MCF 10A (cell line): Measurements from ENCODE around the gene KAT2B. TPM values are rescaled to one million over a fixed set of nuclear protein-coding genes. Genes with fewer than 3 reads are reported as not detected.

Experiments used
- BruUV-seq: library from RNA; stranded (reverse); fragments of 400-500 nt; replicated peaks from 2 replicates; lab custom pipeline; 2021; lab: Mats Ljungman, UMichigan
- CTCF ChIA-PET: fragments of 300-600 bp; sonication (Branson Sonifier 250); formaldehyde crosslinking; extraction: SDS; loops from one replicate; lab custom pipeline; 2021; ENCODE audit warnings: antibody characterized with exemption, inconsistent platforms; lab: Yijun Ruan, JAX
- POLR2A ChIA-PET: fragments of 300-600, 350-650 bp; sonication (Branson Sonifier 250); formaldehyde crosslinking; extraction: SDS; loops from one replicate; lab custom pipeline; 2020; ENCODE audit warnings: antibody characterized with exemption, inconsistent platforms; lab: Yijun Ruan, JAX
- DNase-seq: peaks from one replicate; pipeline ENCODE4 v3.0.0-alpha.2; 2018; ENCODE audit not compliant: unreplicated experiment
- H3K27ac Mint-ChIP-seq: one replicate; pipeline ENCODE4 v1.8.0; 2022; ENCODE audit warnings: mild to moderate bottlenecking, low read depth, mixed read lengths; ENCODE audit not compliant: unreplicated experiment
- H3K27me3 Mint-ChIP-seq: one replicate; pipeline ENCODE4 v1.8.0; 2022; ENCODE audit warnings: mixed read lengths; ENCODE audit not compliant: insufficient read depth, unreplicated experiment
- H3K36me3 Mint-ChIP-seq: one replicate; pipeline ENCODE4 v1.8.0; 2022; ENCODE audit warnings: mild to moderate bottlenecking, moderate library complexity, mixed read lengths; ENCODE audit not compliant: insufficient read depth, unreplicated experiment
- H3K4me1 Mint-ChIP-seq: one replicate; pipeline ENCODE4 v1.8.0; 2022; ENCODE audit warnings: mixed read lengths; ENCODE audit not compliant: insufficient read depth, unreplicated experiment
- H3K4me3 Mint-ChIP-seq: one replicate; pipeline ENCODE4 v1.8.0; 2022; ENCODE audit warnings: mild to moderate bottlenecking, moderate library complexity, mixed read lengths; ENCODE audit not compliant: unreplicated experiment
- H3K9me3 Mint-ChIP-seq: one replicate; pipeline ENCODE4 v1.8.0; 2022; ENCODE audit warnings: mixed read lengths; ENCODE audit not compliant: unreplicated experiment
- intact Hi-C: fragments of 100-400 bp; cut with micrococcal nuclease; formaldehyde crosslinking; loops from 2 replicates; pipeline ENCODE4 v1.14.1; 2022
- total RNA-seq: library from RNA; stranded (reverse); gene quantifications from 2 replicates; pipeline ENCODE4 v1.2.3, GENCODE V29; 2022
- TF ChIP-seq, protein P1 (sequence below): fragments of 200-600 bp; IDR thresholded peaks from one replicate; pipeline ENCODE4 v1.8.0; 2022; ENCODE audit warnings: antibody characterized with exemption, mild to moderate bottlenecking; ENCODE audit not compliant: unreplicated experiment

KAT2B gene
- total RNA-seq, 1 experiment from 2014 or later, result 9.4 TPM

DNA sequence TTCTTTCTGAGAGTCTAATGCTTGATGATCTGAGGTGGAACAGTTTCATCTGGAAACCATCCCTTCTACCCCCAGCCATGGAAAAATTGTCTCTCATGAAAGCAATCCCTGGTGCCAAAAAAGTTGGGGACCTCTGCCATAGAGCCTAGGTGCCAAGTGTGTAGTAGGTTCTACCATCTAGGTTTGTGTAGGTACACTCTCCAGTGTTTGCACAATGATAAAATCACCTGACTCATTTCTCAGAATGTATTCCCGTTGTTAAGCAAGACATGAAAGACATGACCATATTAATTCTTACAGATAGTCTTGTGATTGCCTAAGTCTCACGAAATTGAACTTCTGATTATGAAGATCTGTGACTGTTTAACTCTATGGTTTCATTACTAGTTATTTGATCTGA, 68.6 kb downstream of the KAT2B start:
- TF ChIP-seq, protein P1, sequence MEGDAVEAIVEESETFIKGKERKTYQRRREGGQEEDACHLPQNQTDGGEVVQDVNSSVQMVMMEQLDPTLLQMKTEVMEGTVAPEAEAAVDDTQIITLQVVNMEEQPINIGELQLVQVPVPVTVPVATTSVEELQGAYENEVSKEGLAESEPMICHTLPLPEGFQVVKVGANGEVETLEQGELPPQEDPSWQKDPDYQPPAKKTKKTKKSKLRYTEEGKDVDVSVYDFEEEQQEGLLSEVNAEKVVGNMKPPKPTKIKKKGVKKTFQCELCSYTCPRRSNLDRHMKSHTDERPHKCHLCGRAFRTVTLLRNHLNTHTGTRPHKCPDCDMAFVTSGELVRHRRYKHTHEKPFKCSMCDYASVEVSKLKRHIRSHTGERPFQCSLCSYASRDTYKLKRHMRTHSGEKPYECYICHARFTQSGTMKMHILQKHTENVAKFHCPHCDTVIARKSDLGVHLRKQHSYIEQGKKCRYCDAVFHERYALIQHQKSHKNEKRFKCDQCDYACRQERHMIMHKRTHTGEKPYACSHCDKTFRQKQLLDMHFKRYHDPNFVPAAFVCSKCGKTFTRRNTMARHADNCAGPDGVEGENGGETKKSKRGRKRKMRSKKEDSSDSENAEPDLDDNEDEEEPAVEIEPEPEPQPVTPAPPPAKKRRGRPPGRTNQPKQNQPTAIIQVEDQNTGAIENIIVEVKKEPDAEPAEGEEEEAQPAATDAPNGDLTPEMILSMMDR, result no peak
- Mint-ChIP-seq H3K4me1 (no peaks in the 10 kb centered on the region), H3K27me3 (no peaks in the 10 kb centered on the region), H3K4me3 (no peak overlapping the region), H3K36me3 (no peaks in the 10 kb centered on the region), H3K9me3 (no peaks in the 10 kb centered on the region), H3K27ac (no peak overlapping the region)
- ChIA-PET CTCF (no interaction called here), POLR2A (interaction anchor here (0.7 kb wide), 1 partner anchor 8 kb away, joined by 3 read pairs; no protein-coding TSS in a partner anchor)
- no TSS peak for BruUV-seq
- intact Hi-C loops, result no loop called here
- DNase-seq, result peak; percentile 35

DNA sequence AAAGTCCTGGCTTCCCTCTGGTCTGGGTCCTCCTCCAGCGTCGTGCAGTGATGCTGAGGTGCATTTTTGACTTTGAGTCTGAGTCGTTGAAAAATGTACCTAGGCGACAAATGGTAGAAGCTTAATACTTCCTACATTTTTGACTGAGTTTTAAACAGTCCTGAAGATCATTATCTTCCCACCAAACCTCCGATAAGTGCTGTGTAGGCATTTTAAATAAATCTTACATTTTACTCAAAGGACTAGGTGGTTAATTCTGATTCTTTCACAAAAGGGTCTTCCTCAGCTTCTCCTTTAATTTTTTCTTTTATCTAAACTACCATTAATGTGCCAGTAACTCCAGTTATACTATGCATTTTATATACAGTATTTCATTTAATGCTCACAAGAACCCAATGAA, 70.6 kb downstream of the KAT2B start:
- Mint-ChIP-seq H3K9me3 (no peaks in the 10 kb centered on the region), H3K4me1 (no peaks in the 10 kb centered on the region), H3K27ac (no peak overlapping the region), H3K36me3 (no peaks in the 10 kb centered on the region), H3K27me3 (no peaks in the 10 kb centered on the region), H3K4me3 (no peak overlapping the region)
- no peak for DNase-seq
- intact Hi-C loops, result no loop called here
- TF ChIP-seq, protein P1, result no peak
- BruUV-seq, result no TSS peak
- CTCF ChIA-PET, result interaction anchor here (0.7 to 0.9 kb wide), 2 partner anchors 9 to 55 kb away, joined by 4 to 5 read pairs; no protein-coding TSS in a partner anchor
- POLR2A ChIA-PET, result interaction anchor here (1.8 kb wide), 1 partner anchor 70 kb away, joined by 4 read pairs; the partner anchor contains the start of gene KAT2B

GRCh38 chr3:20111836-20112235, 71.6 kb downstream of the KAT2B start:
- intact Hi-C loops, result no loop called here
- peak; percentile 72 for DNase-seq
- CTCF ChIA-PET, result no interaction called here
- H3K4me1 Mint-ChIP-seq, result no peaks in the 10 kb centered on the region
- no peak overlapping the region for H3K4me3 Mint-ChIP-seq
- POLR2A ChIA-PET, result interaction anchor here (0.7 to 1.0 kb wide), 3 partner anchors 51 to 72 kb away, joined by 3 to 4 read pairs (median 3); no protein-coding TSS in a partner anchor
- TF ChIP-seq, protein P1, result no peak
- H3K27me3 Mint-ChIP-seq, result no peaks in the 10 kb centered on the region
- H3K36me3 Mint-ChIP-seq, result no peaks in the 10 kb centered on the region
- no TSS peak for BruUV-seq
- H3K9me3 Mint-ChIP-seq, result no peaks in the 10 kb centered on the region
- H3K27ac Mint-ChIP-seq, result no peak overlapping the region

DNA sequence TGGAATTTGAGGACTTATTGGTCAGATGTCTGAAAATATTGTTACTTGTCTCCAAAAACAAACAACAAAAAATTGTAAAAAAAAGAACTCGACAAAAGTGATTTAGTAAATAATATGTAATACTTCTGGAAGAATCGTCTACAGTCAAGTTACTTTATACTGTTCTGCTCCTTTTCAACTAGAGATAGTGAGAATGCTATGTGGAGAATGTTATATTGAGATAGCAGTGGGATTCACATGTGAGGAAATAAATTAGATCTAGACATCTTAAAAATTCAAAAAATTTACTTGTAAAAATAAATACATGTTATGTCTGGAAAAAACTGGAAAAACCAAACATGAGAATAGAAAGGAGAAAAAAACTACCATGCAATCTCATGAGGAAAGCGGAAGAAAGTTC, 80.8 kb downstream of the KAT2B start:
- no peak for DNase-seq
- no peaks in the 10 kb centered on the region for H3K27me3 Mint-ChIP-seq
- H3K4me3 Mint-ChIP-seq, result no peak overlapping the region
- ChIA-PET CTCF (interaction anchor here (1.5 kb wide), 1 partner anchor 80 kb away, joined by 4 read pairs; no protein-coding TSS in a partner anchor), POLR2A (no interaction called here)
- TF ChIP-seq, protein P1, result no peak
- H3K9me3 Mint-ChIP-seq, result no peaks in the 10 kb centered on the region
- no peak overlapping the region for H3K27ac Mint-ChIP-seq
- BruUV-seq, result no TSS peak
- H3K4me1 Mint-ChIP-seq, result no peaks in the 10 kb centered on the region
- intact Hi-C loops, result no loop called here
- H3K36me3 Mint-ChIP-seq, result no peaks in the 10 kb centered on the region
